K562 (cell line): ENCODE measurements around the gene PODNL1. TPM values are rescaled to one million over a fixed set of nuclear protein-coding genes. Genes with fewer than 3 reads are reported as not detected.

ENCODE experiments used
- ATAC-seq: fragments of 200-7000 bp; cut with Tn5 transposase; 3 replicates; pipeline ENCODE4 v1.9.1; 2020; ENCODE audit warnings: moderate library complexity
- BruUV-seq: library from RNA; stranded (reverse); fragments of 400-500 nt; replicated peaks from 2 replicates; lab custom pipeline; 2021; lab: Mats Ljungman, UMichigan
- CTCF ChIA-PET: fragments of 300-600 bp; formaldehyde crosslinking; extraction: SDS; loops from one replicate; lab custom pipeline; 2021; ENCODE audit warnings: low intra/inter-chr PET ratio; lab: Yijun Ruan, JAX
- POLR2A ChIA-PET: fragments of 300-600, 350-650 bp; sonication (Branson Sonifier 250); formaldehyde crosslinking; extraction: SDS; loops from one replicate; lab custom pipeline; 2021; ENCODE audit warnings: antibody characterized with exemption, inconsistent platforms; lab: Yijun Ruan, JAX
- DNase-seq, 4 experiments: peaks; one replicate each; pipeline versions ENCODE4 v3.0.0 to v3.0.0-alpha.2; 2011 to 2018; ENCODE audit warnings: low spot score in 3 of 4, mixed read lengths in 3 of 4; ENCODE audit errors: extremely low read depth in 1 of 4
- FAIRE-seq: peaks from 2 replicates; lab custom pipeline; 2011; peaks lifted over from hg19 to GRCh38; lab: Jason Lieb, UNC
- H2AFZ ChIP-seq: 2 replicates; pipeline ENCODE4 v1.6.0; 2011; ENCODE audit warnings: low read depth, low read length, control low read depth, inconsistent platforms
- H3K27ac ChIP-seq: fragments of 200-600 bp; 3 replicates; pipeline ENCODE4 v1.8.0; 2011; ENCODE audit warnings: low read depth, mild to moderate bottlenecking, control low read depth, inconsistent platforms, low read length, moderate library complexity, mixed read lengths; ENCODE audit errors: extremely low read depth
- H3K27me3 ChIP-seq, 2 experiments: fragments of 300-600 bp in 1 of 2; 2 replicates in 1 of 2; 3 replicates in 1 of 2; pipeline versions ENCODE4 v1.6.0 to v1.8.0; 2011; ENCODE audit warnings: inconsistent platforms in 2 of 2, low read length in 2 of 2, mild to moderate bottlenecking in 1 of 2, mixed read lengths in 1 of 2, moderate library complexity in 1 of 2; ENCODE audit not compliant: control insufficient read depth in 2 of 2, insufficient read depth in 2 of 2
- H3K36me3 ChIP-seq: fragments of 300-600 bp; 3 replicates; pipeline ENCODE4 v1.8.0; 2011; ENCODE audit warnings: mild to moderate bottlenecking, low read length, inconsistent platforms; ENCODE audit not compliant: control insufficient read depth, insufficient read depth
- H3K4me1 ChIP-seq, 2 experiments: fragments of 200-600 bp in 1 of 2; replicated peaks in 1 of 2; 2 replicates in 1 of 2; 3 replicates in 1 of 2; pipeline versions ENCODE4 v1.5.1 to v1.8.0; 2011; ENCODE audit warnings: inconsistent platforms in 2 of 2, low read length in 2 of 2, mild to moderate bottlenecking in 1 of 2, mixed read lengths in 1 of 2, moderate library complexity in 1 of 2; ENCODE audit not compliant: control insufficient read depth in 2 of 2, insufficient read depth in 2 of 2
- H3K4me2 ChIP-seq: 2 replicates; pipeline ENCODE4 v1.6.1; 2011; ENCODE audit warnings: low read length, control low read depth, inconsistent platforms, mixed read lengths; ENCODE audit not compliant: insufficient read depth
- H3K4me3 ChIP-seq: fragments of 200-600 bp; sonication (generic), shearing (Covaris generic); 2 replicates; pipeline ENCODE4 v1.5.1; 2016; ENCODE audit warnings: control low read depth, inconsistent platforms
- H3K79me2 ChIP-seq: fragments of 200-600 bp; 3 replicates; pipeline ENCODE4 v1.8.0; 2011; ENCODE audit warnings: low read length, inconsistent platforms; ENCODE audit not compliant: control insufficient read depth, insufficient read depth
- H3K9ac ChIP-seq, 2 experiments: 2 replicates each; pipeline versions ENCODE4 v1.6.0 to v1.6.1; 2011; ENCODE audit warnings: low read depth in 2 of 2, low read length in 2 of 2, control low read depth in 1 of 2, inconsistent platforms in 1 of 2, mild to moderate bottlenecking in 1 of 2, mixed read lengths in 1 of 2; ENCODE audit not compliant: insufficient read depth in 1 of 2
- H3K9me1 ChIP-seq: one replicate; pipeline ENCODE4 v1.6.0; 2011; ENCODE audit warnings: inconsistent platforms, mild to moderate bottlenecking, low read length, moderate library complexity; ENCODE audit not compliant: control insufficient read depth, insufficient read depth
- H3K9me3 ChIP-seq: replicated peaks from 2 replicates; pipeline ENCODE4 v1.5.1; 2011; ENCODE audit warnings: low read depth, low read length, inconsistent platforms; ENCODE audit not compliant: control insufficient read depth, insufficient read depth
- H4K20me1 ChIP-seq: replicated peaks from 2 replicates; pipeline ENCODE4 v1.6.1; 2011; ENCODE audit warnings: low read length, inconsistent platforms, mixed read lengths; ENCODE audit not compliant: control insufficient read depth, insufficient read depth
- BACH1 ChIP-seq: fragments of 200-800 bp; sonication (Bioruptor generic); IDR thresholded peaks from 2 replicates; pipeline ENCODE4 v1.6.1; 2016; ENCODE audit warnings: missing genetic modification characterization, missing compliant biosample characterization
- CHAMP1 ChIP-seq: fragments of 450-650 bp; IDR thresholded peaks from 2 replicates; pipeline ENCODE4 v1.6.1; 2016; ENCODE audit warnings: mild to moderate bottlenecking
- POLR2B ChIP-seq: fragments of 450-650 bp; IDR thresholded peaks from 2 replicates; pipeline ENCODE4 v1.6.1; 2018; ENCODE audit warnings: low read depth; ENCODE audit not compliant: partially characterized antibody
- POLR2G ChIP-seq: fragments of 200-400 bp; formaldehyde crosslinking; IDR thresholded peaks from 2 replicates; pipeline ENCODE4 v1.6.1; 2017; ENCODE audit warnings: low read depth, mild to moderate bottlenecking, antibody characterized with exemption, low read length, moderate library complexity
- RBFOX2 ChIP-seq: fragments of 200-400 bp; formaldehyde crosslinking; IDR thresholded peaks from 2 replicates; pipeline ENCODE4 v1.6.1; 2017; ENCODE audit warnings: low read depth, mild to moderate bottlenecking, low read length, moderate library complexity
- SUPT5H ChIP-seq: fragments of 450-650 bp; IDR thresholded peaks from 2 replicates; pipeline ENCODE4 v1.6.1; 2016
- ZBTB9 ChIP-seq: fragments of 450-650 bp; formaldehyde crosslinking; IDR thresholded peaks from 2 replicates; pipeline ENCODE4 v1.4.0; 2020; ENCODE audit warnings: mild to moderate bottlenecking, moderate library complexity
- WGBS: fragments of 100-300 bp; shearing (Covaris generic); methylation state at CpG from one replicate; pipeline ENCODE4 v1.1.6; 2016; ENCODE audit warnings: low coverage, mixed read lengths; ENCODE audit not compliant: insufficient coverage; ENCODE audit errors: missing lambda C conversion rate; 5-methylcytosine and 5-hydroxymethylcytosine counted together
- in situ Hi-C: fragments of 300-500 bp; cut with MboI; formaldehyde crosslinking; loops from 4 replicates; pipeline ENCODE4 v1.15.0; 2018; ENCODE audit warnings: inconsistent platforms, mixed read lengths
- intact Hi-C: fragments of 100-400 bp; cut with micrococcal nuclease; formaldehyde crosslinking; loops from 2 replicates; pipeline ENCODE4 v1.14.2; 2022
- polyA plus RNA-seq, 8 experiments: library from polyadenylated mRNA; depleted of rRNA in 4 of 8; stranded (reverse) in 5 of 8; unstranded in 3 of 8; fragments of >200 nt; fragmentation: Nextera tagmentation in 2 of 8; fragmentation: Illumina TruSeq in 1 of 8; extraction: Ambion mirVana in 2 of 8; extraction: Trizol in 1 of 8; gene quantifications; 2 replicates each; pipeline versions ENCODE4 v1.2.1 to v1.2.3, GENCODE V29; 2011 to 2014; ENCODE audit warnings: inconsistent platforms in 1 of 8, missing spikeins in 1 of 8
- total RNA-seq, 7 experiments: library from RNA; depleted of rRNA in 6 of 7; stranded (reverse); fragments of >200 nt in 6 of 7; fragmentation: Illumina TruSeq in 2 of 7; extraction: Trizol in 2 of 7; gene quantifications; 2 replicates each; pipeline versions ENCODE4 v1.2.1 to v1.2.3, GENCODE V29; 2011 to 2021; ENCODE audit warnings: low replicate concordance in 1 of 7
- TF ChIP-seq, protein P1 (sequence below): fragments of 150-350 bp; conservative IDR thresholded peaks from 2 replicates; pipeline ENCODE4 v1.6.1; 2014; ENCODE audit warnings: low read length

Gene PODNL1
- total and polyA plus RNA-seq, 9 of the 15 experiments (the other 6 are each of a cell fraction or from before 2014, with no cell fraction given), result 0.18 to 0.47 (median 0.23) TPM; not detected in 3

DNA sequence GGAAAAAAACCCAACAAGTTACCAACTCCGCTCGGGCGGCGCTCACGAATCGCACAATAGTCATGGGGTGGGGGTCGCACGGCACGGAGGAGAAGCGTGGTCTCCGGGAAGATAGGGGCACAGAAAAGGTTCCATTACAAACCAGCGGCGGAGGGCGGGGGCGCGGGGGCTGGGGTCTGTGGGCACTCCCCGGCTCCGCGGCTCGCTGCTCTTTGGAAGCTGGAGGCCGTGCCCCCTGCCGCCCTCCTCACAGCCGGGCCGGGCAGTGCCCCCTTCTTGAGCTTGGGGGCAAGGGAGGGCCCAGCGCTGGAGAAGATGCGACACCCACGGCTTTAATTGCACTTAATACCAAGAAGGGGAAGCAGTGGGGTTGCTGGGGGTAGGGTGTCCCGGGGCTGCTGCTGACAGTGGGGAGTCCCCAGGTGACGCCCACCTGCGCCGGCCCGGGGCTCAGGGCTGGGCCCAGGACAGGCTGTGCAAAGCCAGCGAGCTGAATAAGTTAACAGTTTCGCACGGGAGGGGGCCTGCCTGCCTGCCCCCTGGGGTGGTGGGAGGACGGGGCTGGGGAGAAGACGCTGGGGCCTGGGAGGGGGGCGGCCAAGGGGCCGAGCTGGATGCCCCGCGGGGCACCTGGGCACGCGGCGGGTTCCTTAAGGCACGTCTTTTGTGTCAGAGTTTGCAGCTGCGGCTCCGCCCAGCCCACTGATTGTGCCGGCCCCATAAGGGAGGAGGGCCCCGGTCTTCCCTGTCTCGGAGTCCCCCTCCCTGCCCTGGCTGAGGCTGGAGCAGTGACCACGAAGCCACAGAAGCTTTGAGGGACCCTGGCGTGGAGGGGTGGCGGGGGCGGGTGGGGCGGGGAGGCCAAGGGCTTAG lies 23.8 kb upstream of the PODNL1 start (continued):
- TF ChIP-seq, protein P1, sequence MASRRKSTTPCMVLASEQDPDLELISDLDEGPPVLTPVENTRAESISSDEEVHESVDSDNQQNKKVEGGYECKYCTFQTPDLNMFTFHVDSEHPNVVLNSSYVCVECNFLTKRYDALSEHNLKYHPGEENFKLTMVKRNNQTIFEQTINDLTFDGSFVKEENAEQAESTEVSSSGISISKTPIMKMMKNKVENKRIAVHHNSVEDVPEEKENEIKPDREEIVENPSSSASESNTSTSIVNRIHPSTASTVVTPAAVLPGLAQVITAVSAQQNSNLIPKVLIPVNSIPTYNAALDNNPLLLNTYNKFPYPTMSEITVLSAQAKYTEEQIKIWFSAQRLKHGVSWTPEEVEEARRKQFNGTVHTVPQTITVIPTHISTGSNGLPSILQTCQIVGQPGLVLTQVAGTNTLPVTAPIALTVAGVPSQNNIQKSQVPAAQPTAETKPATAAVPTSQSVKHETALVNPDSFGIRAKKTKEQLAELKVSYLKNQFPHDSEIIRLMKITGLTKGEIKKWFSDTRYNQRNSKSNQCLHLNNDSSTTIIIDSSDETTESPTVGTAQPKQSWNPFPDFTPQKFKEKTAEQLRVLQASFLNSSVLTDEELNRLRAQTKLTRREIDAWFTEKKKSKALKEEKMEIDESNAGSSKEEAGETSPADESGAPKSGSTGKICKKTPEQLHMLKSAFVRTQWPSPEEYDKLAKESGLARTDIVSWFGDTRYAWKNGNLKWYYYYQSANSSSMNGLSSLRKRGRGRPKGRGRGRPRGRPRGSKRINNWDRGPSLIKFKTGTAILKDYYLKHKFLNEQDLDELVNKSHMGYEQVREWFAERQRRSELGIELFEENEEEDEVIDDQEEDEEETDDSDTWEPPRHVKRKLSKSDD, result no peak
- TF ChIP-seq POLR2B, result peak; percentile 15

DNA sequence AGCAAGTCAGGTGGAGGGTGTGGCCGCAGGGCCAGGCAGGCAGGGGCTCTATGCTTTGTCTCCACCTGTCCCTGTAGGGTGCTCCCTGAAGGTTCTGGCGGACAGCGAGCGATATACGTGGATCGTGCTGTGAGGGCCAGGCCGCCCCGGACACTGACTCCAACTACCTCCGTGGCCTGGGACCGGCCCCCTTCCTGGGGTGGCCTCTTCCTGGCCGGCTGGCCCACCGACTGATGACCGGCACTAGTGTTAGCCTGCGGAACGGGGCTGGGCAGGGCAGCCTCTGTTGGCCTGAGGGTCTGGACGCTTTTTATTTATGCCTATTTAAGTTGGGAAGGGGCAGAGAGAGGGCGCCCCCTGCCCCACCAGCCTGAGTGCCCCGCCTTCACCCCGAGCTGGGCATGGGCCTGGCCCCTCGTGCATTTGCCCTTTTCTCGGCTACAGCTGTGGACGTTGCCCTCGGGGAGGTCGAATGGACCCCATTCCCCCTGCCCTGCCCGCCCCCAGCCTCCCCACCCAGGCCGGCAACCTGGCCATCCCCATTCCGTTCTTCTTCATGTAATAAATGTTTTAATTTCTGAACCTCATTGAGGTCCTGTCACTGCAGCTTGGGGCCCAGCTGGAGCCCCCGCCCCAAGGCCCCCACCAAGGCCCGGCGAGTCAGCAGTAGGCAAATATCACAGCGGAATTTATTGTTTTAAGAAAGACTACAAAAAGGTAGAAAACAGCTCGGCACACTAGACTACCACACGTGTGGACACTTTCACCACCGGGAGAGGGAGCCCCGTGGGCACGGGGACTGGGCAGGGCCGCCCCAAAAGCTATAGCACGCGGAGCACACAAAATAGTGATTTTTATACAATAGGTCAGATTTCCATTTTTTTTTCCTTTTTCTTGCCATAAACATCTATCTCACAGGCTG lies 22.9 kb upstream of the PODNL1 start:
- no TSS peak for BruUV-seq
- intact Hi-C loops, result no loop called here
- no peak for ATAC-seq
- POLR2A ChIA-PET, result interaction anchor here (0.6 to 4.1 kb wide), 5 partner anchors 8 to 70 kb away, joined by 3 to 12 read pairs (median 3); partner anchors contain the start of gene DCAF15
- in situ Hi-C loops, result no loop called here
- CTCF ChIA-PET, result no interaction called here
- Histone ChIP-seq H3K9me3 (no peaks in the 10 kb centered on the region), H4K20me1 (no peaks in the 10 kb centered on the region), H3K36me3 (peaks cover 83% of the 10 kb centered on the region), H3K4me2 (no peak overlapping the region), H3K79me2 (no peaks in the 10 kb centered on the region), H3K9ac (peak overlapping the region in 1 of 2 experiments; percentile 26; a peak in 1 of 4 replicates), H3K9me1 (no peaks in the 10 kb centered on the region), H2AFZ (no peak overlapping the region), H3K4me3 (no peak overlapping the region), H3K27me3 (no peaks in the 10 kb centered on the region), H3K27ac (no peak overlapping the region), H3K4me1 (peaks cover 7 to 64% of the 10 kb centered on the region in 2 experiments; a peak in 4 of 5 replicates)
- no peak for FAIRE-seq
- no peak for DNase-seq
- 93% methylated on average over 34 of the region's 39 CpGs for WGBS
- TF ChIP-seq BACH1 (no peak), CHAMP1 (no peak), POLR2G (peak; percentile 62; the same call in 1 of the 2 replicates), ZBTB9 (peak; percentile 21; the same call in 1 of the 2 replicates), SUPT5H (peak; percentile 19; the same call in 1 of the 2 replicates), RBFOX2 (peak; percentile 33; the same call in 1 of the 2 replicates)
